OCI-LY3 (cell line): ENCODE data around the gene CTNND2.

ENCODE experiments used
- EZH2phosphoT487 ChIP-seq: fragments of 200-600 bp; shearing (Covaris generic); IDR thresholded peaks from 2 replicates; pipeline ENCODE4 v1.6.1; 2018; ENCODE audit warnings: antibody characterized with exemption, mixed run types, low read depth
- TF ChIP-seq, protein P1 (sequence below): fragments of 200-600, 300-600 bp; sonication (generic); IDR thresholded peaks from 2 replicates; pipeline ENCODE4 v1.5.1; 2014; ENCODE audit warnings: antibody characterized with exemption, low read length, low read depth

DNA sequence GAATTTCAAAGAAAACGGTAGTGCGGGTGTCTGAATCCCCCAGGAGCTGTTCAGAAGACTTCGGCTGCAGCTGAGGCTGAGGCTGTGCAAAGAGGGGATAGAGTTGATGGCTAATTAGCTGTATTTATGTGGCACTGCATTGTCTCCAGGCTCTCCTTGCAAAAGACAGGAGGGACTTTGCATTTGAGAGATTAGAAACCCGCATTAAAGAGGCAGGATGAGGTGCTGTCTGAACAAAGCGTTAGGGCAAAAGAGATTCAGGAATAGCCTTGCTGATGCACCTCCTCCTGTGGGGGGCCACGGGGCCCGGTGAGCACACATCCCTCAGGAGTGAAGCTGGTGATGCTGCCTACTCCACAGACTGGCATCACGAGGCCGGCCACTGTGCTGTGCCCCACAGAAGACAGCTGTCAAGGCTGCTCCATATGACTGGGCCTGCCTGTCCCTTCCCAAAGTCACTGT, 799.6 kb downstream of the CTNND2 start:
- TF ChIP-seq, protein P1, sequence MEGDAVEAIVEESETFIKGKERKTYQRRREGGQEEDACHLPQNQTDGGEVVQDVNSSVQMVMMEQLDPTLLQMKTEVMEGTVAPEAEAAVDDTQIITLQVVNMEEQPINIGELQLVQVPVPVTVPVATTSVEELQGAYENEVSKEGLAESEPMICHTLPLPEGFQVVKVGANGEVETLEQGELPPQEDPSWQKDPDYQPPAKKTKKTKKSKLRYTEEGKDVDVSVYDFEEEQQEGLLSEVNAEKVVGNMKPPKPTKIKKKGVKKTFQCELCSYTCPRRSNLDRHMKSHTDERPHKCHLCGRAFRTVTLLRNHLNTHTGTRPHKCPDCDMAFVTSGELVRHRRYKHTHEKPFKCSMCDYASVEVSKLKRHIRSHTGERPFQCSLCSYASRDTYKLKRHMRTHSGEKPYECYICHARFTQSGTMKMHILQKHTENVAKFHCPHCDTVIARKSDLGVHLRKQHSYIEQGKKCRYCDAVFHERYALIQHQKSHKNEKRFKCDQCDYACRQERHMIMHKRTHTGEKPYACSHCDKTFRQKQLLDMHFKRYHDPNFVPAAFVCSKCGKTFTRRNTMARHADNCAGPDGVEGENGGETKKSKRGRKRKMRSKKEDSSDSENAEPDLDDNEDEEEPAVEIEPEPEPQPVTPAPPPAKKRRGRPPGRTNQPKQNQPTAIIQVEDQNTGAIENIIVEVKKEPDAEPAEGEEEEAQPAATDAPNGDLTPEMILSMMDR: no peak
- no peak for TF ChIP-seq EZH2phosphoT487
